Measurements from ENCODE around the gene BRIP1.
"Not testable (repeated sequence)": the region's sequence is repeated elsewhere in the genome, so short reads cannot be mapped to it uniquely, and the experiment has no call there.

Gene BRIP1

DNA sequence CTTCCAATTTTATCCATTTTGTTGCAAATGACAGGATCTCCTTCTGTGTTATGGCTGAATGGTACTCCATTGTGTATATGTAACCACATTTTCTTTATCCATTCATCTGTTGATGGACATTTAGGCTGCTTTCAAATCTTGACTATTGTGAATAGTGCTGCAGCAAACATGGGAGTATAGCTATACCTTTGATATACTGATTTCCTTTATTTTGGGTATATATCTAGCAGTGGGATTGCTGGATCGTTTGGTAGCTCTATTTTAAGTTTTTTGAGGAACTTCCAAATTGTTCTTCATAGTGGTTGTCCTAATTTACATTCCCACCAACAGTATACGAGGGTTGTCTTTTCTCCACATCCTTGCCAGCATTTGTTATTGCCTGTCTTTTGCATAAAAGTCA, 67.8 kb downstream of the BRIP1 start:
- no peak for DNase-seq

DNA sequence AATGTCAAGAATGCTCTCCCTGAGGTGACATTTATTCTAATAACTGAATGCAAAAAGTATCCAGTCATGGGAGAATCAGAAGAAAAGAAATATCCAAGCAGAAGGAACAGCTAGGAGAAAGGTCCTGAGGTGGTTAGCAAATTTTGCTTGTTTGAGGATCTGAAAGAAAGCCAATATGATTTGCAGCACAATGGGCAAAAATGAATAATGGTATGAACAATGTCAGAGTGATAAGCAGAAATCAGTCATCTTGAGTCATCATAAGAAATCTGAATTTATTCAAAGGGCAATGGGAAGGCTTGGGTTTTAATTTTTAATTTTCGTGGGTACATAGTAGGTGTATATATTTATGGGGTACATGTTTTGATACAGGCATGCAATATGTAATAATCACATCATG, 68.5 kb downstream of the BRIP1 start:
- no peak for DNase-seq

DNA sequence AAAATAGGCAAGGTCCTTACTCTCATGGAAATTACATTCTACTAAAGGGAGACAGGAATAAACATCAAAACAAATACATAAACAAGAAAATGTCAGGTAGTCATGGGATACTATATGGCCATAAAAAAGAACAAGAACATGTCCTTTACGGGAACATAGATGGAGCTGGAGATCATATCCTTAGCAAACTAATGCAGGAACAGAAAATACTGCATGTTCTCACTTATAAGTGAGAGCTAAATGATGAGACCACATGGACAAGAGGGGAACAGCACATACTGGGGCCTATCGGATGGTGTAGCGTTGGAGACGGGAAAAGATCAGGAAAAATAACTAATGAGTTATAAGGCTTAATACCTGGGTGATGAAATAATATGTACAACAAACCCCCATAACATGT, 69.1 kb downstream of the BRIP1 start:
- no peak for DNase-seq

DNA sequence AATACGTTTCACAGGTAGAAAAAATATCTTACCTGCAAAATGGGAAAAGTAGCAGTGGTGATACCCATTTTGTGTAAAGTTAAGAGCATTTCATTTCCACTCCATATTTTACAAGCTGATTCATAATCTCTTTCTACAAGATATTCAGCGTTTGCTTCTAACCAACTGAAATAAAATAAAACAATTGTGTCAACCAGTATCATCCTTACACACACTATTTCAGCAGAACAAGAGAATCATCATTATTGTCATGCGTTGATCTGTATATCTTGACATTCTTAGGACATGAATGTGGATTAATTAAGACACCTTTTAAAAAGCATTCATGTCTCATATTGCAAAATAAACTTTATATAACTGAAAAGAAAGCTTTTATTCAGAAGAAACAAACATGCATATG, 69.8 kb downstream of the BRIP1 start:
- no peak for DNase-seq

DNA sequence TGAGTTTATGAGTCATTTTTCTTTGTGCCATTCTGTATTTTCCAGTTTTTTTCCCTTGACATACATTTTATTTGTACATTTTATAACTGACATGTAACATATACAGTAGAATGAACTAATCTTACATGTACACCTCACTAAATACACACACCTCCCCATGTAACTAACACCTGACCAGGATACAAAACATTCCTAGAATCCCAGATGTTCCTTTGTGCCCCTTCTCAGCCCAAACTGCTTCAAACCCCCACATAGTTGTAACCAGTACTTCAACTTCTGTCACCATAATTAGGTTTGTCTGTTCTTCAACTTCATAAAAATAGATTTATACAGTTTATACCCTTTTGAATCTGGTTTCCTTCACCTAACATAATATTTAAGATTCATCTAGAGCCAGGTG, 73.5 kb downstream of the BRIP1 start:
- DNase-seq = no peak

DNA sequence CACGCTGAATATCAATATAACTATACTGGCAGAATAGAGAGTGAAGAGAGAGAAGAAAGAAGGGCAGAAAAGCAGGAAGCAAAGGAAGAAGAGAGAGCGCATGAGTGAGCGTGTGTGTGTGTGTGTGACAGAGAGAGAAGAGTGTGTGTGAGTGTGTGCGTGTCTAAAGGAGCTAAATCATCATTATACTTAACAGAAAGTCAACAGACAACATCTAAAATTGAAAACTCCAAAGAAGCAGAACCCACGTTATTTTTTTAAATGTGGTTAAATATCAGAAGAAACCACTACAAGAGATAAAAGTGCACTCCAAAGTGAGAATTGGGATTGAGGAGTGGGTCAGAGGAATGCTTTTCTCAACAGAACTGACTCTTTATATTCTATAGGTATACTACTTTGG, 77.2 kb downstream of the BRIP1 start:
- no peak for DNase-seq

DNA sequence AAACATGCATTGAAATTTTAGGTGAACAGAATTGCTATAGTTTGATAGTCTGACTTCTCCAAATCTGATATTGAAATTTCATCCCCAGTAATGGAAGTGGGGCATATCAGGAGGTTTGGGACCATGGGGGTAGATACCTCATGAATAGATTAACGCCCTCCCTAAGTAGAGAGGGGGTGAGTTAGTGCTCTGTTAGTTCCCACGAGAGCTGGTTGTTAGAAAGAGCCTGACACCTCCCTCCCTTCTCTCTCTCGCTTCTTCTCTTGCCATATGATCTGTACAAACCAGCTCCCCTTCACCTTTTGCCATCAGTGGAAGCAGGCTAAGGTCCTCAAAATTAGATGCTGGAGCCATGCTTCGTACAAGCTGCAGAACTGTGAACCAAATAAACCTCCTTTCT, 78.8 kb downstream of the BRIP1 start:
- DNase-seq = no peak

DNA sequence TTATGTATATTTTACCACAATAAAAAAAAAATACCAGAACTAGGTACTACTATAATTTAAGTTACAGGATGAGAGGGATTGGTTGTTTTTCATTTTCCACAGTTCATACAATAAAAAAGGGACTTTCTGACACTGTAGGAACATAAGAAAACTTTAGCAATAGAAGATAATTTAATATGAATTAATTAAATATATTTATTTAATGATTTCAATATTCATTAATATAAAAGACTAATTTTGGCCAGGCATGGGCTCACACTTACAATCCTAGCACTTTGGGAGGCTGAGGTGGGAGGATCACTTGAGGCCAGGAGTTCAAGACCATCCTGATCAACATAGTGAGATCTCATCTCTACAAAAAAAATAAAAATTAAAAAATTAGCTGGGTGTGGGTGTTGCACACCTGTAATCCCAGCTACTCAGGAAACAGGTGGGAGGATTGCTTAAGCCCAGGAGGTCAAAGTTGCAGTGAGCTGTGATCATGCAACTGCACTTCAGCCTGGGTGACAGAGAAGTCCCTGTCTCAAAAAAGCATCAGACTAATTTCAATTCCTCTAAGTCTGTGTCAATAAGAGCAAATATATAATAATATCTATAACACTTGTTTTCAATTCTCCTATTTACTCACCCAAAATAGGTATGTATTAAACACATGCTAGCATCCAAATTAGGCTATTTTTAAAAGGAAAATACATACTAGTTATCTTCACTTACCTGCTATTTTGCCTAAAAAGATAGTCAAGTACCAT, 79.6 kb downstream of the BRIP1 start:
- no peak for DNase-seq

DNA sequence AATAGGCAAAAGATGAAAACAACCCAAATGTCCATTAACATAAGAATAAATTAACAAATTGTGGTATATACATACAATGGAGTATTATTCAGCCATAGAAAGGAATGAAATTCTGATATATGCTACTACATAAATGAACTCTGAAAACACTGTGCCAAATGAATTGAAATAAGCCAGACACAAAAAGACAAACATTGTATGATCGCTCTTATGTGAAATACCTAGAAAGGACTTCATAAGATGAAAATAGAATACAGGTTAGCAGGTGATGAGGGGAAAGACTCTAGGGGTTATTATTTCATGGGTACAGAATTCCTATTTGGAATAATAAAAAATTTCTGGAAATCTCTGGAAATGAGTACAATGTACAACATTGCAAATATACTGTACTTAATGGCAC, 80.2 kb downstream of the BRIP1 start:
- DNase-seq = no peak

DNA sequence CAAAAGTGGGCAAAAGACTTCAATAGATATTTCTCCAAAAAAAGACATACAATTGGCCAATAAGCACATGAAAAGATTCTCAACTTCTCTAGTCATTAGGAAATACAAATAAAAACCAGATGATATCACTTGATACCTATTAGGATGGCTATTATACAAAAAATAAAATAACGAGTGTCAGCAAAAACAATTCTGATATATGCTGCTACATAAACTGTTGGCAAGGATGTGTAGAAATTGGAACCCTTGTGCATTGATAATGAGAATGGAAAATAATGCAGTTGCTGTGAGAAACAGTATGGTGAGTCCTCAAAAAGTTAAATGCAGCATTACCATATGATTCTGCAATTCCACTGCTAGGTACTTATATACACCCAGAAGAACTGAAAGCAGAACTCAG, 80.6 kb downstream of the BRIP1 start:
- no peak for DNase-seq

DNA sequence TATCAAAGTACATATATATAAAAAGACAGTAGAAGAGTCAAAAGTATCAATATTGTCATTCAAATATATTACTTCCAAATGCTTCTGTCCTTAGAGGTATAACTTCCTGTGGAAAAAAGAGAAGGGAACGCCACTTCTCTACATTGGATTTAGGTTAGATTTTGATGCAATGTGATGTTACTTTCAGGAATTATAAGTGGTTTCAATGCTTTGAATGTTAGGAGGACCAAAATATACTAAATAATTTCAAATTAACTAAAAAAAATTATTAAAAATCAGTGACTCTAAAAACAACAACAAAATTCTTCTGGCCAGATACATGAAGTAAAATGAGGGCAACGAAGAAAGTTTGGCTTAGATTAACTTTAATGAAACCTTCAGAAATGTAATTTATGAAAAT, 88.0 kb downstream of the BRIP1 start:
- no peak for DNase-seq

DNA sequence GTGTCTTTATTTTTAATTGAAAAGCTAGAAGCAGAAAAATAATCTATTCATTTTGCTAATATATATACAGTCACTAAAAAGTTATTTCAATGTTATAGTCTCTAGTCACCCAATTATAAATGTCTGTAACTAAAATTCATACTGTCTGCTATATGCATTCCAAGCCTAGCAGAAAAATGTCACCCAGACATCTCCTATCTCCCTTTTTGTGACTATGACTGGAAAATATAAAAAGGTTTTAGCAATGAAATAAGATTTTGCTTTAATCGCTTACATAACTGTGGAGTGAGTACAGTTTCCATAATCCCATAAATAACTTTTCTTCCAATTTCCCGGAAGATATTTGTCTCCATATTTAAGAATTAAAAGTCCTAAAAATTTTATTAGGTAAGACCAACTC, 88.6 kb downstream of the BRIP1 start:
- DNase-seq = no peak

DNA sequence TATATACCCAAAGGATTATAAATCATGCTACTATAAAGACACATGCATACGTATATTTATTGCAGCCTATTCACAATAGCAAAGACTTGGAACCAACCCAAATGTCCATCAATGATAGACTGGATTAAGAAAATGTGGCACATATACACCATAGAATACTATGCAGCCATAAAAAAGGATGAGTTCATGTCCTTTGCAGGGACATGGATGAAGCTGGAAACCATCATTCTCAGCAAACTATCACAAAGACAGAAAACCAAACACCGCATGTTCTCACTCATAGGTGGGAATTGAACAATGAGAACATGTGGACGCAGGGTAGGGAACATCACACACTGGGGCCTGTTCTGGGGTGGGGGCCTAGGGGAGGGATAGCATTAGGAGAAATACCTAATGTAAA, 89.2 kb downstream of the BRIP1 start:
- DNase-seq = not testable (repeated sequence)

DNA sequence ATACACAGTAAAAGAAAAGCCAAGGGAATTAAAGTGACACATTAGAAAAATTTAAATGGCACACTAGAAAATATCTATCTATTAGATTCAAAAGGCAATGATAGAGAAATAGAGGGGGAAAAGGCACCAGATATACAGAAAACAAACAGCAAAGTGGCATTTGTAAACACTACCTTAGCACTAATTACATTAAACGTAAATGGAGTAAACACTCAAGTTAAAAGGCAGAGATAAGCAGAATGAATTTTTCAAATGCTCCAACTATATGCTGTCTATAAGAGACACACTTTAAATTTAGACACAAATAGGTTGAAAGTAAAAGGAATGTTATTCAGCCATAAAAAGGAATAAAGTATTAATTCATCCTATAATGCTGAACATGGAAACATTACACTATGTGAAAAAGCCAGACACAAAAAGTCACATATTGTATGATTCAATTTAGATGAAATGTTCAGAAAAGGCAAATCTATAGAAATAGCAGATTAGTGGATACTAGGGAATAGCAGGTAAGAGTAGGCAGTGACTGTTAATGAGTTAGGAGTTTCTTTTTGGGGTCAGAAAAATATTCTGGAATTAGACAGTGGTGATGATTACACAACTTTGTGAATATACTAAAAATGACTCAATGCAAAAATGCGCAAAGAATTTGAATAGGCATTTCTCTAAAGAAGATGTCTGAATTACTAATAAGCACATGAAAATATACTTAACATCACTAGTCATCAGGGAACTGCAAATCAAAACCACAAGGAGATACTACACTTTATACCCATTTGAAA, 92.4 kb downstream of the BRIP1 start:
- no peak for DNase-seq

DNA sequence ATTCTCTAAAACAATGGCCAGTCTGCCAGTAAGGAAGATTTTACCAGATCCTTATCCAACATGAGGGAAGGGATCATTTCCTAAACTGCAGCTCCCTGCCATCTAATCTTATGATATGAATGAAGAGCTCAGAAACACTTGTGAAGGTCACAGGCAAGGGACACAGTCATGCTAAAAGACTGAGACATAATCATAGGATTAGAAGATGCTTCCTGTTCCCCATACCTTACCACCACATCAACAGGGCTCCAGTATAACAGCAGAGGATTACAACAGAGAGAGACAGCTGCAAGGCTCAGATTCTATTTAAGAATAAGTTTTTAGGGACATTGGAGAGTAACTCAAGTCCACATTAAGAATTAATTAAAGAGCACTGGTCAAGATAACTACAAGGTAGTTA, 93.3 kb downstream of the BRIP1 start:
- no peak for DNase-seq

DNA sequence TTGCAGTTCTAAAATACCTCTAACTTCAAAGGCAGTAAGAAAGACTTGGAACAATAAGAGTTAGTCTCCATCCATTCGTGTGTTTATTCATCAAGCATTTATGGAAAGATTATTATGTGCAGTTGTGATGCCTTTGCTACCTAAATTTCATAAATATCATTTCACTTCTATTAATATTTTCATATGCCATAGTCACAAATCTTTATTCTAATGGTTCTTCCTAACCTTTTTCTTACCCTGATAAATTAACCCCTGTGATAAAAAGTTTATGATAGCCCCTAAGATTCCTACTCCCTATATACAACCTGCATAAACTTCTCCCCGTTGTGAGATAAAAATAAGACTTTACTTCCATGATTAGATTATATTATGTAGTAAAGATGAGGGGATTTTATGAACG, 94.9 kb downstream of the BRIP1 start:
- DNase-seq = no peak

DNA sequence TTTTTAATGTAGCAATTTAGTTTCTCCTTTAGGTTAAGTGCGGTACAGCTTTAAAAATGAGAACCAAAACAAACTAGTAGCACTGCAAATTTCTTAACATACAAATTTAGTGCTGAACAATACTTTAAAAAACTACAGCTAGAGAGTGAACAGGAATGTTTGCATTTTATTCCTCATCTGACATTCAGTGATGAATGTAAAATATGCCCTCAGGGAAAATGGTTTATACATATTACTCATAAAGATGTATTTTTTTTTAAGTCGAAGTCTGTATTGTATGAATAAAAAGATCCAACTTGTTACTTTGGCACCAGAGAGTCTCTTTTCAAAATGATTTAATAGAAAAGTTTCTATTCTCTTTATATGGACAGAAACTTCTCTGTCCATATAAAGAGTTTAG, 96.8 kb downstream of the BRIP1 start:
- no peak for DNase-seq

DNA sequence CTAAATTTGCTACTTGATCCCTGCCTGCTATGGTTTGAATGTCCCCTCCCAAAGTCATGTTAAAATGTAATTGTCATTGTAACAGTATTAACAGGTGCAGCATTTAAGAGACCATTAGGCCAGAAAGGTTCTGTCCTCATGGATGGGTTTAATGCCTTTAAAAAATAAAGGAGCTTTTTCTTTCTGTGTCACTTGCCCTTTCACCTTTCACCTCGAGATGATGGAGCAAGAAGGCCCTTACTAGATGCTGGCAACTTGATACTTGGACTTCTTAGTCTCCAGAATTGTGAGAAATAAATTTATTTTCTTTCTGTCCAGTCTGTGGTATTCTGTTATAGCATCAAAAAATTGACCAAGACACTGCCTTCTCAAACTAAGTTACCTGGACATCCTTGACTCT, 98.5 kb downstream of the BRIP1 start:
- DNase-seq = no peak

DNA sequence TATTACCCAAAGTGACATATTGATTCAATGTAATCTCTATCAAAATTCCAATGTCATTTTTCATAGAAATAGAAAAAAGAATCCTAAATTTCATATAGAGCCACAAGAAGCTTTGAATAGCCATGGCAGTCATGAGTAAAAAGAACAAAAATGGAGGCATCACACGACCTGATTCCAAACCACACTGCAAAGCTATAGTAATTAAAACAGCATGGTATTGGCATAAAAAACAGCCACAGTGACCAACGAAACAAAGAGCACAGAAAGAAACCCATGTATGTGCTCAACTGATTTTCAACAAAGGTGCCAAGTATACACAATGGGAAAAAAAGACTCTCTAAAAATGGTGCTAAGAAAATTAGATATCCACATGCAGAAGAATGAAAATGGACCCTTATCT, 101.5 kb downstream of the BRIP1 start:
- no peak for DNase-seq

DNA sequence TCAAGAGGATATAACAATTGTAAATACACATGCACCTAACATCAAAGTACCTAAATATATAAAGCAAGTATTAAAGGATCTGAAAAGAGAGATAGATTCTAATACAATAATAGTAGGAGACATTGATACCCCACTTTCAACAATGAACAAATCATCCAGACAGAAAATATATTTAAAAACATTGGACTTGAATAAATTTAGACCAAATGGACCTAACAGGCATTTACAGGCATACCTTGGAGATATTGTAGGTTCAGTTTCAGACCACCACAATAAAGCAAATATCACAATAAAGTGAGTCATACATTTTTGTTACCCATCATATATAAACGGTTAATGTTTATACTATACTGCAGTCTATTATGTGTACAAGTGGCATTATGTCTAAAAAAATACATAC, 104.0 kb downstream of the BRIP1 start:
- no peak for DNase-seq

DNA sequence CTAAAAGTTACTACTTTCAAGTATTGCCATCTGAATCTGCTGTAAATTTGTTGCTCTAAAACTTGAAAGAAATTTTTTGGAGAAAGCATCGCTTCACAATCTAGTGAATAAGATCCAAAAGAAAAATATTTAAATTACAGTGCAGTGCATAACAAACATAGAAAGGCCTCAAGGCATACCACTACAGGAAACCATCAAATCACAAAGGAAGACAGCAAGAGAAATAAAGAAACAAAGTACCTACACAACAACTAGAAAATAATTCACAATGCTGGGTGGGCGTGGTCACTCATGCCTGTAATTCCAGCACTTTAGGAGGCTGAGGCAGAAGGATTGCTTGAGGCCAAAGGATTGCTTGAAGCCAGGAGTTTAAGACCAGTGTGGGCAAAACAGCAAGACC, 104.9 kb downstream of the BRIP1 start:
- DNase-seq = no peak

DNA sequence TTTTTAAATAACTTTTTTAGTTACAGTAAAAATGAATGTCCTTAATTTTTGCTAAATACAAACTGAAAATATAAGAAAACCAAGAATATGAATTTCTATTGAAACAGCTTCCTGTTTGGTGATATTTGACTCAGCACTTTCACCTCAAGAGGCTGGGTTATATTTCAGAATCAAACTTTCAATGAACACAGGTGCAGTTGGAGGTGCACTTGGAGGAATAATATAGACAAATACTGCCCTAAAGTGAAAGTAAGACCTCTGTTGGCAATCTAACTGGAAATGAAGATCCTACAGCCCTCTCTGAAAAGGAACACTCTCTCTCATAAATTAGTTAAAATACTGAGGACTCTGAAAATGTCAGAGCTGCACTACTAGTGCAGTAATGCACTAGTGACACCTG, 106.2 kb downstream of the BRIP1 start:
- DNase-seq = no peak

DNA sequence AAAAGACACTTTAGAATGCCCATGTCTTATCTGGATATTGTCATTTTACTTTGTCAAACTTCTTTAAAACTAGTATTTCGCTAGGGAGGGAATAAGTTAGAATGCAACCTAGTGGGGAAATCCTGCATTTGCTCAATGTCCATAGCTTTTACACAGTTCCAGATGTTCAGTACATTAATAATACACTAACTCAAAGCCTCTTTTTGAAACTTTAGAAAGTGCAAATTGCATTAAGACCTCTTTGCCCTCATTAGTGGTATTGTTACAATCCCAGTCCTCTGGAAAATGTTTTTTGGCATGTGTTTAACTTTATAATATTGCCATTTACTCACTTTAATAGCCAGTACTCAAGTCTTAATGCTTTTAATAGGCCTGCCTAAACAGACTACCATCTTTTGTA, 106.8 kb downstream of the BRIP1 start:
- no peak for DNase-seq

DNA sequence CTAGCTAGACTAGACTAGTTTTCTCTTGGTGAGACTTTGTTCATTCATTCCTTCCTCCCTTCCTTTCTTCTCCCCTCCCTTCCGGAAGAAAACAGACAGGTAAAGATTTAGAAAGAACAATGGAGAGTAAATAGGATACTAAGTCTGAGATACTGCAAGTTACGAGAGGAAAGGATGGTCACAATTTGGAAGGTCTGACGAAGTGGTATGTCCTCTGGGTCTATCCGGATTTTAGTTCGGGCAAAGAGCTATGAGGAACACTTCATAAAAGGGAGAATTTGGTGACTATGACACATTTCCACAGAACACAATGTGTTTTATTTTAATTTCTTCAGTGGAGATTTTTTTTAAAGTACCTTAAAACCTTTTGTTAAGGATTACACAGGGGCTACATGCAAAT, 107.7 kb downstream of the BRIP1 start:
- no peak for DNase-seq

DNA sequence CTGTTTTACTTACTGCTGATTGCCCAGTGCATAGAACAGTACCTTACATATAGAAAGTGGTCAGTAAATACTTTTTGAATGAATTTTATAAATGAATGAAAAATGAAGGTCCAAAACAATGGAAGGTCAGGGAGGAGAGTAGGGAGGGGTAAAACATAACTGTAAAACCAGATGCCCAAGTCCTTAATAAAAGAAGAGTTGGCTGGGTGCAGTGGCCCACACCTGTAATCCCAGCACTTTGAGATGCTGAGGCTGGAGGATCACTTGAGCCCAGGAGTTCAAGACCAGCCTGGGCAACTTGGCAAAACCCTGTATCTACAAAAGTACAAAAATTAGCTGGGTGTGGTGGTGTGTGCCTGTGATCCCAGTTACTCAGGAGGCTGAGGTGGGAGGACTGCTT, 108.2 kb downstream of the BRIP1 start:
- DNase-seq = no peak
